Panc1 (cell line): ENCODE data around the gene ACD. TPM values are rescaled to one million over a fixed set of nuclear protein-coding genes. Genes with fewer than 3 reads are reported as not detected.

Experiments used
- ATAC-seq: fragments of 200-7000 bp; cut with Tn5 transposase; 2 replicates; pipeline ENCODE4 v1.9.1; 2020; ENCODE audit warnings: mild to moderate bottlenecking, moderate library complexity
- BruUV-seq: library from RNA; stranded (reverse); fragments of 400-500 nt; replicated peaks from 2 replicates; lab custom pipeline; 2021; lab: Mats Ljungman, UMichigan
- CTCF ChIA-PET: fragments of 300-600 bp; sonication (Branson Sonifier 250); formaldehyde crosslinking; loops from one replicate; lab custom pipeline; 2022; ENCODE audit warnings: antibody characterized with exemption; lab: Charles Lee
- POLR2A ChIA-PET: fragments of 300-600 bp; sonication (Branson Sonifier 250); formaldehyde crosslinking; loops from one replicate; lab custom pipeline; 2022; ENCODE audit warnings: antibody characterized with exemption; lab: Charles Lee
- DNase-seq: peaks from one replicate; pipeline ENCODE4 v3.0.0-alpha.2; 2010; ENCODE audit warnings: low read depth, low spot score
- H3K27ac ChIP-seq: 2 replicates; pipeline ENCODE4 v1.5.1; 2011; ENCODE audit warnings: mild to moderate bottlenecking, low read length, inconsistent platforms
- H3K27me3 ChIP-seq: fragments of 200-500 bp; sonication (Bioruptor generic); 2 replicates; pipeline ENCODE4 v1.6.0; 2014; ENCODE audit warnings: low read length, inconsistent platforms; ENCODE audit not compliant: control insufficient read depth, insufficient read depth
- H3K36me3 ChIP-seq: fragments of 200-500 bp; sonication (Bioruptor generic); 2 replicates; pipeline ENCODE4 v1.5.1; 2014; ENCODE audit warnings: inconsistent platforms, mild to moderate bottlenecking, low read length, moderate library complexity; ENCODE audit not compliant: control insufficient read depth, insufficient read depth
- H3K4me1 ChIP-seq: 2 replicates; pipeline ENCODE4 v1.5.1; 2011; ENCODE audit warnings: inconsistent platforms, mild to moderate bottlenecking, low read length, moderate library complexity; ENCODE audit not compliant: control insufficient read depth, insufficient read depth
- H3K4me3 ChIP-seq, 2 experiments: 2 replicates each; pipeline ENCODE4 v1.5.1; 2011 to 2012; ENCODE audit warnings: low read depth in 2 of 2, low read length in 2 of 2, mild to moderate bottlenecking in 2 of 2, inconsistent platforms in 1 of 2, moderate library complexity in 1 of 2
- H3K9me3 ChIP-seq: fragments of 200-500 bp; sonication (Bioruptor generic); 2 replicates; pipeline ENCODE4 v1.5.1; 2014; ENCODE audit warnings: low read depth, mild to moderate bottlenecking, inconsistent platforms, low read length, moderate library complexity; ENCODE audit not compliant: control insufficient read depth, insufficient read depth
- POLR2AphosphoS5 ChIP-seq: IDR thresholded peaks from 2 replicates; pipeline ENCODE4 v1.6.1; 2012; ENCODE audit warnings: mild to moderate bottlenecking, low read depth, low read length, moderate library complexity
- SIN3A ChIP-seq: IDR thresholded peaks from 2 replicates; pipeline ENCODE4 v1.6.1; 2012; ENCODE audit warnings: low read depth, mild to moderate bottlenecking, low read length, moderate library complexity, borderline replicate concordance; ENCODE audit not compliant: insufficient read depth
- in situ Hi-C: cut with HindIII; loops from 2 replicates; pipeline ENCODE4 v1.10.0; 2016; ENCODE audit warnings: low sequenced_read_pairs, low pct_unique_long_range_greater_than_20kb
- intact Hi-C: fragments of 100-400 bp; cut with micrococcal nuclease; formaldehyde crosslinking; loops from one replicate; pipeline ENCODE4 v1.10.0; 2022; ENCODE audit not compliant: unreplicated experiment
- total RNA-seq: library from RNA; stranded (reverse); gene quantifications from one replicate; pipeline ENCODE4 v1.2.1, GENCODE V29; 2021; ENCODE audit not compliant: unreplicated experiment
- TF ChIP-seq, protein P1 (sequence below), 2 experiments: IDR thresholded peaks; 2 replicates each; pipeline ENCODE4 v1.6.1; 2011 to 2012; ENCODE audit warnings: low read depth in 2 of 2, control low read depth in 1 of 2, low read length in 1 of 2, mild to moderate bottlenecking in 1 of 2, moderate library complexity in 1 of 2; ENCODE audit not compliant: insufficient read depth in 1 of 2
- TF ChIP-seq, protein P2 (sequence below): fragments of 450-650 bp; IDR thresholded peaks from 2 replicates; pipeline ENCODE4 v1.5.1; 2017; ENCODE audit warnings: mild to moderate bottlenecking

Gene ACD
- total RNA-seq, 1 experiment from 2014 or later = 34.9 TPM

DNA sequence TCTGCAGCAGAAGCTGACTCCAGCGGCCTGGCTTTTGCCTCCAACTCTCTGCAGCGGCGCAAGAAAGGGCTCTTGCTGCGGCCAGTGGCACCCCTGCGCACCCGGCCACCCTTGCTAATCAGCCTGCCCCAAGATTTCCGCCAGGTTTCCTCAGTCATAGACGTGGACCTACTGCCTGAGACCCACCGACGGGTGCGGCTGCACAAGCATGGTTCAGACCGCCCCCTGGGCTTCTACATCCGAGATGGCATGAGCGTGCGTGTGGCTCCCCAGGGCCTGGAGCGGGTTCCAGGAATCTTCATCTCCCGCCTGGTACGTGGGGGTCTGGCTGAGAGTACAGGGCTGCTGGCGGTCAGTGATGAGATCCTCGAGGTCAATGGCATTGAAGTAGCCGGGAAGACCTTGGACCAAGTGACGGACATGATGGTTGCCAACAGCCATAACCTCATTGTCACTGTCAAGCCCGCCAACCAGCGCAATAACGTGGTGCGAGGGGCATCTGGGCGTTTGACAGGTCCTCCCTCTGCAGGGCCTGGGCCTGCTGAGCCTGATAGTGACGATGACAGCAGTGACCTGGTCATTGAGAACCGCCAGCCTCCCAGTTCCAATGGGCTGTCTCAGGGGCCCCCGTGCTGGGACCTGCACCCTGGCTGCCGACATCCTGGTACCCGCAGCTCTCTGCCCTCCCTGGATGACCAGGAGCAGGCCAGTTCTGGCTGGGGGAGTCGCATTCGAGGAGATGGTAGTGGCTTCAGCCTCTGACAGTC lies 2.0 kb upstream of the ACD start:
- TF ChIP-seq, protein P1, sequence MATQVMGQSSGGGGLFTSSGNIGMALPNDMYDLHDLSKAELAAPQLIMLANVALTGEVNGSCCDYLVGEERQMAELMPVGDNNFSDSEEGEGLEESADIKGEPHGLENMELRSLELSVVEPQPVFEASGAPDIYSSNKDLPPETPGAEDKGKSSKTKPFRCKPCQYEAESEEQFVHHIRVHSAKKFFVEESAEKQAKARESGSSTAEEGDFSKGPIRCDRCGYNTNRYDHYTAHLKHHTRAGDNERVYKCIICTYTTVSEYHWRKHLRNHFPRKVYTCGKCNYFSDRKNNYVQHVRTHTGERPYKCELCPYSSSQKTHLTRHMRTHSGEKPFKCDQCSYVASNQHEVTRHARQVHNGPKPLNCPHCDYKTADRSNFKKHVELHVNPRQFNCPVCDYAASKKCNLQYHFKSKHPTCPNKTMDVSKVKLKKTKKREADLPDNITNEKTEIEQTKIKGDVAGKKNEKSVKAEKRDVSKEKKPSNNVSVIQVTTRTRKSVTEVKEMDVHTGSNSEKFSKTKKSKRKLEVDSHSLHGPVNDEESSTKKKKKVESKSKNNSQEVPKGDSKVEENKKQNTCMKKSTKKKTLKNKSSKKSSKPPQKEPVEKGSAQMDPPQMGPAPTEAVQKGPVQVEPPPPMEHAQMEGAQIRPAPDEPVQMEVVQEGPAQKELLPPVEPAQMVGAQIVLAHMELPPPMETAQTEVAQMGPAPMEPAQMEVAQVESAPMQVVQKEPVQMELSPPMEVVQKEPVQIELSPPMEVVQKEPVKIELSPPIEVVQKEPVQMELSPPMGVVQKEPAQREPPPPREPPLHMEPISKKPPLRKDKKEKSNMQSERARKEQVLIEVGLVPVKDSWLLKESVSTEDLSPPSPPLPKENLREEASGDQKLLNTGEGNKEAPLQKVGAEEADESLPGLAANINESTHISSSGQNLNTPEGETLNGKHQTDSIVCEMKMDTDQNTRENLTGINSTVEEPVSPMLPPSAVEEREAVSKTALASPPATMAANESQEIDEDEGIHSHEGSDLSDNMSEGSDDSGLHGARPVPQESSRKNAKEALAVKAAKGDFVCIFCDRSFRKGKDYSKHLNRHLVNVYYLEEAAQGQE (IDR thresholded peaks at IDR 0.05; ENCODE audit: insufficient read depth in 1 of 2, low read depth in 2 of 2, low read length in 1 of 2) = no peak
- TF ChIP-seq, protein P2, sequence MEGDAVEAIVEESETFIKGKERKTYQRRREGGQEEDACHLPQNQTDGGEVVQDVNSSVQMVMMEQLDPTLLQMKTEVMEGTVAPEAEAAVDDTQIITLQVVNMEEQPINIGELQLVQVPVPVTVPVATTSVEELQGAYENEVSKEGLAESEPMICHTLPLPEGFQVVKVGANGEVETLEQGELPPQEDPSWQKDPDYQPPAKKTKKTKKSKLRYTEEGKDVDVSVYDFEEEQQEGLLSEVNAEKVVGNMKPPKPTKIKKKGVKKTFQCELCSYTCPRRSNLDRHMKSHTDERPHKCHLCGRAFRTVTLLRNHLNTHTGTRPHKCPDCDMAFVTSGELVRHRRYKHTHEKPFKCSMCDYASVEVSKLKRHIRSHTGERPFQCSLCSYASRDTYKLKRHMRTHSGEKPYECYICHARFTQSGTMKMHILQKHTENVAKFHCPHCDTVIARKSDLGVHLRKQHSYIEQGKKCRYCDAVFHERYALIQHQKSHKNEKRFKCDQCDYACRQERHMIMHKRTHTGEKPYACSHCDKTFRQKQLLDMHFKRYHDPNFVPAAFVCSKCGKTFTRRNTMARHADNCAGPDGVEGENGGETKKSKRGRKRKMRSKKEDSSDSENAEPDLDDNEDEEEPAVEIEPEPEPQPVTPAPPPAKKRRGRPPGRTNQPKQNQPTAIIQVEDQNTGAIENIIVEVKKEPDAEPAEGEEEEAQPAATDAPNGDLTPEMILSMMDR = no peak
- TF ChIP-seq POLR2AphosphoS5 = no peak
- TF ChIP-seq SIN3A = no peak
- in situ Hi-C loops (no loop called here), intact Hi-C loops (no loop called here)
- peaks cover 2% of the 10 kb centered on the region; the same call in 1 of the 2 replicates for H3K36me3 ChIP-seq
- CTCF ChIA-PET = no interaction called here
- H3K27ac ChIP-seq = no peak overlapping the region
- no peaks in the 10 kb centered on the region for H3K27me3 ChIP-seq
- H3K4me3 ChIP-seq = no peak overlapping the region
- POLR2A ChIA-PET = interaction anchor here (0.5 kb wide), 1 partner anchor 176 kb away, joined by 9 read pairs; no protein-coding TSS in a partner anchor
- DNase-seq = no peak
- peaks cover 6% of the 10 kb centered on the region; the same call in 1 of the 2 replicates for H3K4me1 ChIP-seq
- H3K9me3 ChIP-seq = no peaks in the 10 kb centered on the region
- ATAC-seq = no peak
- BruUV-seq = no TSS peak

DNA sequence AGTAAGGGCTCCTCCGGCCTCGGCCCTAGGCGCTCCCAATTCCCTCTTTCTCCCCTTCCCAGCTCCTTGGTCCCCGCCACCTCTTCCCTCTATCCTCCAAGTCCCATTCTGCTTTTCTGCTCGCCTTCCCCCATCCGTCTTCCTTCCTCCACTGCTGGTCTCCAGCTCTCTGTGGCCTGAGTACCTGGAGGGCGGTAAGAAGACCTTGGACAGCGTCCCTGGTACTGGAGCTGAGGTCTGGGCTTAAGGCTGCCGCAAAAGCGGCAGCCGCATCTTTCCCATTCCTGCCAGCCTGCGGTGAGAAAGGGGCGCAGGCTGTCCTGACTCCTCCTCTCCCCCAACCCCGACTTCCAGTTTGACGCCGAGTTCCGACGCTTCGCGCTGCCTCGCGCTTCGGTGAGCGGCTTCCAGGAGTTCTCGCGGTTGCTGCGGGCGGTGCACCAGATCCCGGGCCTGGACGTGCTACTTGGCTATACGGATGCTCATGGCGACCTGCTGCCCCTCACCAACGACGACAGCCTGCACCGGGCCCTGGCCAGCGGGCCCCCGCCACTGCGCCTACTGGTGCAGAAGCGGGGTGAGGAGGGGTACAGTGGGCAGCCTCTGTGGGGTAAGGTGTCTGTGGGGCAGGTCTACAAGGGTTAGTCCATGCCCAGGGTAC lies 1.2 kb upstream of the ACD start:
- in situ Hi-C loops = no loop called here
- intact Hi-C loops = no loop called here

More for the DNA sequence above, 1.2 kb upstream of the ACD start:
- no peaks in the 10 kb centered on the region for H3K9me3 ChIP-seq
- H3K27ac ChIP-seq = peak overlapping the region; percentile 57; the same call in 1 of the 2 replicates
- peaks cover 3% of the 10 kb centered on the region; the same call in 1 of the 2 replicates for H3K4me1 ChIP-seq
- H3K36me3 ChIP-seq = peaks cover 2% of the 10 kb centered on the region; the same call in 1 of the 2 replicates
- POLR2A ChIA-PET = no interaction called here
- ATAC-seq (peak; percentile 7), DNase-seq (no peak)
- no peaks in the 10 kb centered on the region for H3K27me3 ChIP-seq
- no TSS peak for BruUV-seq
- CTCF ChIA-PET = no interaction called here
- TF ChIP-seq, protein P1 (IDR thresholded peaks at IDR 0.05; ENCODE audit: insufficient read depth in 1 of 2, low read depth in 2 of 2, low read length in 1 of 2) = peak; percentile 82 to 84
- TF ChIP-seq, protein P2 = no peak
- H3K4me3 ChIP-seq = peak overlapping the region; percentile 54 to 86
